ENCODE results near the gene HEY2.
"Not testable (repeated sequence)": the region's sequence is repeated elsewhere in the genome, so short reads cannot be mapped to it uniquely, and the experiment has no call there.

HEY2 gene

GRCh38 chr6:125769147-125769783, 19.8 kb downstream of the HEY2 start:
- no peak overlapping the region for H3K4me3 Mint-ChIP-seq
- no peaks in the 10 kb centered on the region for H3K9me3 Mint-ChIP-seq

GRCh38 chr6:125773387-125774341, 24.2 kb downstream of the HEY2 start:
- peaks cover 27% of the 10 kb centered on the region for H3K27me3 Mint-ChIP-seq (ENCODE audit: low read depth)
- no peaks in the 10 kb centered on the region for H3K4me1 Mint-ChIP-seq (ENCODE audit: low read depth)
- H3K4me3 Mint-ChIP-seq = no peak overlapping the region
- H3K9me3 Mint-ChIP-seq = no peaks in the 10 kb centered on the region
- DNase-seq (ENCODE audit: low spot score) = no peak
- H3K27ac Mint-ChIP-seq = no peak overlapping the region
- no peaks in the 10 kb centered on the region for H3K36me3 Mint-ChIP-seq (ENCODE audit: low read depth)

More at GRCh38 chr6:125769147-125769783, 19.8 kb downstream of the HEY2 start:
- Mint-ChIP-seq H3K36me3 (ENCODE audit: low read depth) (no peaks in the 10 kb centered on the region), H3K4me1 (ENCODE audit: low read depth) (no peaks in the 10 kb centered on the region), H3K27me3 (ENCODE audit: low read depth) (peaks cover 32% of the 10 kb centered on the region), H3K27ac (no peak overlapping the region)
- DNase-seq (ENCODE audit: low spot score) = no peak

GRCh38 chr6:125776107-125776826, 26.8 kb downstream of the HEY2 start:
- DNase-seq (ENCODE audit: low spot score); H3K9me3 Mint-ChIP-seq; H3K4me1 Mint-ChIP-seq (ENCODE audit: low read depth); H3K27ac Mint-ChIP-seq; H3K36me3 Mint-ChIP-seq (ENCODE audit: low read depth); H3K4me3 Mint-ChIP-seq: not testable (repeated sequence)
- H3K27me3 Mint-ChIP-seq (ENCODE audit: low read depth) = peaks cover 24% of the 10 kb centered on the region

- peak; percentile 73 for DNase-seq (ENCODE audit: low spot score)
- H3K27me3 Mint-ChIP-seq (ENCODE audit: low read depth) = peaks cover 18% of the 10 kb centered on the region
- H3K4me3 Mint-ChIP-seq = no peak overlapping the region
- H3K4me1 Mint-ChIP-seq (ENCODE audit: low read depth) = peaks cover 11% of the 10 kb centered on the region
- H3K27ac Mint-ChIP-seq = no peak overlapping the region
- peaks cover 3% of the 10 kb centered on the region for H3K36me3 Mint-ChIP-seq (ENCODE audit: low read depth)
- H3K9me3 Mint-ChIP-seq = no peaks in the 10 kb centered on the region
These were observed 30.6 kb downstream of the HEY2 start for GRCh38 chr6:125779924-125780539.

- Mint-ChIP-seq H3K27ac (no peak overlapping the region), H3K4me3 (no peak overlapping the region), H3K27me3 (ENCODE audit: low read depth) (peaks cover 12% of the 10 kb centered on the region), H3K9me3 (no peaks in the 10 kb centered on the region), H3K36me3 (ENCODE audit: low read depth) (peaks cover 3% of the 10 kb centered on the region), H3K4me1 (ENCODE audit: low read depth) (peaks cover 11% of the 10 kb centered on the region)
- peak; percentile 57 for DNase-seq (ENCODE audit: low spot score)
These were observed 31.3 kb downstream of the HEY2 start for GRCh38 chr6:125780540-125781313.

- Mint-ChIP-seq H3K4me3 (no peak overlapping the region), H3K4me1 (ENCODE audit: low read depth) (peaks cover 11% of the 10 kb centered on the region), H3K36me3 (ENCODE audit: low read depth) (peaks cover 6% of the 10 kb centered on the region), H3K9me3 (no peaks in the 10 kb centered on the region), H3K27me3 (ENCODE audit: low read depth) (peaks cover 12% of the 10 kb centered on the region), H3K27ac (no peak overlapping the region)
- DNase-seq (ENCODE audit: low spot score) = no peak
These were observed 32.0 kb downstream of the HEY2 start for GRCh38 chr6:125781314-125781868.

GRCh38 chr6:125784365-125784764, 34.9 kb downstream of the HEY2 start:
- H3K4me3 Mint-ChIP-seq = no peak overlapping the region
- no peaks in the 10 kb centered on the region for H3K27me3 Mint-ChIP-seq (ENCODE audit: low read depth)
- DNase-seq (ENCODE audit: low spot score) = no peak
- no peak overlapping the region for H3K27ac Mint-ChIP-seq
- H3K36me3 Mint-ChIP-seq (ENCODE audit: low read depth) = peaks cover 14% of the 10 kb centered on the region
- H3K4me1 Mint-ChIP-seq (ENCODE audit: low read depth) = peaks cover 20% of the 10 kb centered on the region
- H3K9me3 Mint-ChIP-seq = no peaks in the 10 kb centered on the region

GRCh38 chr6:125787791-125788190, 38.4 kb downstream of the HEY2 start:
- no peaks in the 10 kb centered on the region for H3K27me3 Mint-ChIP-seq (ENCODE audit: low read depth)
- peaks cover 35% of the 10 kb centered on the region for H3K4me1 Mint-ChIP-seq (ENCODE audit: low read depth)
- no peaks in the 10 kb centered on the region for H3K9me3 Mint-ChIP-seq
- no peak overlapping the region for H3K27ac Mint-ChIP-seq
- H3K4me3 Mint-ChIP-seq = no peak overlapping the region
- DNase-seq (ENCODE audit: low spot score) = no peak
- peaks cover 15% of the 10 kb centered on the region for H3K36me3 Mint-ChIP-seq (ENCODE audit: low read depth)

GRCh38 chr6:125789167-125789566, 39.7 kb downstream of the HEY2 start:
- Mint-ChIP-seq H3K27ac (peak overlapping the region; percentile 99), H3K9me3 (no peaks in the 10 kb centered on the region), H3K4me1 (ENCODE audit: low read depth) (peaks cover 46% of the 10 kb centered on the region)

GRCh38 chr6:125789576-125790357, 40.3 kb downstream of the HEY2 start:
- Mint-ChIP-seq H3K36me3 (ENCODE audit: low read depth) (peaks cover 13% of the 10 kb centered on the region), H3K4me3 (peak overlapping the region; percentile 94), H3K27me3 (ENCODE audit: low read depth) (no peaks in the 10 kb centered on the region), H3K27ac (peak overlapping the region; percentile 99), H3K4me1 (ENCODE audit: low read depth) (peaks cover 46% of the 10 kb centered on the region), H3K9me3 (no peaks in the 10 kb centered on the region)
- DNase-seq (ENCODE audit: low spot score) = peak; percentile 53

More at GRCh38 chr6:125789167-125789566, 39.7 kb downstream of the HEY2 start:
- Mint-ChIP-seq H3K4me3 (peak overlapping the region; percentile 94), H3K27me3 (ENCODE audit: low read depth) (no peaks in the 10 kb centered on the region), H3K36me3 (ENCODE audit: low read depth) (peaks cover 17% of the 10 kb centered on the region)
- DNase-seq (ENCODE audit: low spot score) = no peak

GRCh38 chr6:125790358-125791150, 41.1 kb downstream of the HEY2 start, which contains the start of gene NCOA7:
NCOA7 (plus strand) TSS chr6:125790960; CDS start chr6:125815355, 24,395 bp downstream.
- Mint-ChIP-seq H3K4me3 (peak within 1 kb of the TSS; percentile 94), H3K4me1 (ENCODE audit: low read depth) (peaks cover 48% of the 10 kb centered on the region), H3K27ac (peak within 1 kb of the TSS; percentile 99), H3K36me3 (ENCODE audit: low read depth) (peaks cover 15% of the 10 kb centered on the region), H3K9me3 (no peaks in the 10 kb centered on the region), H3K27me3 (ENCODE audit: low read depth) (no peaks in the 10 kb centered on the region)
- peak; percentile 79 for DNase-seq (ENCODE audit: low spot score)

Measured in T-helper 2 cell treated with Interferon-gamma antibody and Interleukin-4, amounts not matched to agents 5 μg/mL and 100 μg/mL, for 36 hours (primary cell).